GM18526 (cell line): ENCODE data around the gene RUVBL2.
A peak's percentile ranks its signal among the peaks of the same experiment; 100 is the strongest.

Source experiments
- POLR2A ChIP-seq: IDR thresholded peaks from 3 replicates; pipeline ENCODE4 v1.6.1; 2011; ENCODE audit not compliant: insufficient read length; ENCODE audit errors: extremely low read depth

The RUVBL2 gene

DNA sequence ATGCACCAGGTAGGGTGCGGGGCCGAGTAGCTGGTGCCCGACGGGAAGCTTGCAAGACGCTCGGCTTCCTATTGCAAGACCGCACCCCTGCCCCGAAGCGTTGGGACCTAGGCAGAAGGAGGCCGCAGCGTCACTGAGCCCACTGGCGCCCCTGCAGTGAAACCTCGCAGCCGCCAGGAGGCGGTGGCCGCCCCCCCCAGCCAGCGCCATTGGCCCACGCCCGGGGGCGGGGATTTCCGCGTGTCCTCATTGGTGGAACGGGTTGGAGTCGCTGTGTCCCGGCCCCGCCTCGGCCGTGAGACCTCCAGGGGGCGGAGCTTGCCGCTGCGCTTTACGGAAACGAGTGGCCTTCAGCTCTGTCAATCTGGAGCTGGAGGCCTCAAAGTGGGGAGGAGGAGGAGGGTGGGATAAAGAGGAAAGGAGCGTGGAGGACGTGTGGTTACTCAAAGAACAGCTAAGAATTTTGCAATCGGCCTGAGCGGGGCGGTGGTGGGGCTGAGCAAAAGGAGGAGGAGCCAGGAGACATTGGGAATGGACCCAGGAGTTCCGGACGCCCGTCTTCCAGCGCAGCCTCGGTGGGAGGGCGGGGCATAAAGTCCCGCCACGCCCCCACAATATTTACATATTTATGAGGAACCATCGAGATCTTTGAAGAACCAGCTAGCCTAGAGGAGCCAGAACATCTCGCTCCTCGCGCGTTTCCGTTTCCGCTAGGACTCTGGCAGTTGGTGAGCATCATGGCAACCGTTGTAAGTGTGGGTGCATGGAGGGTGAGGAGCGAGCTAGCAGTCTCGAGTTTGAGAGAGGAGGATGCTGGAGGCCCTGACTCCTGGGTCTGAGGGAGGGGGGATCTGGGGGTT is at the start of gene RUVBL2, which contains the start of gene GYS1:
Gene RUVBL2, plus strand, starts transcription at position 713 of the 860 bp plus-strand sequence. Its CDS starts 25 bp downstream, at position 738.
Gene GYS1, minus strand, starts transcription at position 135 of the 860 bp plus-strand sequence. CDS start 197 bp downstream, outside the sequence.
- peak; percentile 89 for TF ChIP-seq POLR2A

DNA sequence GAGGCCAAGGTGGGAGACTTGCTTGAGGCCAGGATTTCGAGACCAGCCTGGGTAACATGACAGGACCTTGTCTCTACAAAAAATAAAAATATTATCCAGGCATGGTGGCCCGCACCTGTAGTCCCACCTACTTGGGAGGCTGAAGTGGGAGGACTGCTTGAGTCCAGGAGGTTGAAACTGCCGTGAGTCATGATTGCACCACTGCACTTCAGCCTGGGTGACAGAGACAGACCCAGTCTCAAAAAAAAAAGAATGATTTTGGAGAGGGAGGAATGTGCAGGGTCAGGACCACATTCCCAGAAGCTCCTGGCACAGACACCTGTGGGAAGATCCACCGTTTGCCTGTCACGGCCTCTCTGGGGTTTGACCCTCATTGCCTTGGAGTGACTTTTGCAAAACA is 48.3 kb upstream of the RUVBL2 start:
- no peak for TF ChIP-seq POLR2A

DNA sequence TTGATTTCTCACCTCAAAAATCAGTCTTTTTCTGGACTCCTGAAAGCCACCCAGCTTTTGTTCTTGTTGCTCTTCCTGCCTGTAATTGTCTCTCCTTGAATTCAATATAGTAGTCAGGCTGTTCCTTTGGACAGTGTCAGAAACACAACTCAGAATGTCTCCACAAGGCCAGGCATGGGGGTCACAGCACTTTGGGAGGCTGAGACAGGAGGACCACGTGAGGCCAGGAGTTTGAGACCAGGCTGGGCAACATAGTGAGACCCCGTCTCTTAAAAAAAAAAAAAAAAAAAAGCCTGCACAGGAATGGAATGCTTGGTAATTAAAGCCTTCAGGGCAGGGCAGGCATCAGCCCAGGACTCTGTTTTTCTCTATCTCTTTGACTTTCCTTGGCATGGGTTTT is 47.9 kb upstream of the RUVBL2 start:
- TF ChIP-seq POLR2A: no peak

DNA sequence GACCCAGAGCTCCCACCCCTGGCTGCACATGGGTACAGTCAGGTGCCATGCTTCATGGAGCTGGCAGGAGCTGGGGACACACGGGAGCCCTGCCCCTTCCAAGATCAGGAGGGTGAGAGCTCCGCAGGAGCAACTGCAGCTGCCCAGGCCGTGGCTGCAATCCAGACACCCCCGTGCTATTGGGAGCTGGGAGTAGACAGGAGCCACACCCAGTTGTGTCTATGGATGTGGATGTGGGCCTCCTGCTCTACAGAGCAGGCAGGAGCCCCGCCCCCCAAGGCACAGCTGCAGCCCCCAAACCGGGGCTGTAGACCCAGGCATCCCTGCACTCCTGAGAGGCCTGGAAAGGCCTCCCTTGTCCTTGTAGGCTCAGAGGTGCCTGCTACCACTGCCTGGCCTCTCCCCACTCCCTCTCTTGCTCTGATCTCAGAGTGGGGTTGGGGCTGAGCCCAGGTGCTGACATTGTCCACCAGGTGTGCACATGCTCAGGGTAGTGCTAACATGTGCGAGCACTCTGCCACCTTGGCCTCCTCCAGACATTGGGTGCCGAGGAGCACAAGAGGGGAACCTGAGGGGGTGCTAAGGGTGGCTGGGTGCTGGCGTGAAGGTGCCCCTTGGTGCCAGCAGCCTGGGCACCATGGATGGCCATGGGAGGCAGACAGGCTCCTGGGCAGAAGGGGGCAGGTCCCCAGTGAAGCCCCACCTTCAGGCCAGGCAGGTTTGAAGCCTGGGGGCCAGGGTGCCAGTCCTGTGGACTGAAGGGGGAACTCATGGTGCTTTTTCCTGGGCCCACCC is 47.0 kb upstream of the RUVBL2 start:
- no peak for TF ChIP-seq POLR2A

DNA sequence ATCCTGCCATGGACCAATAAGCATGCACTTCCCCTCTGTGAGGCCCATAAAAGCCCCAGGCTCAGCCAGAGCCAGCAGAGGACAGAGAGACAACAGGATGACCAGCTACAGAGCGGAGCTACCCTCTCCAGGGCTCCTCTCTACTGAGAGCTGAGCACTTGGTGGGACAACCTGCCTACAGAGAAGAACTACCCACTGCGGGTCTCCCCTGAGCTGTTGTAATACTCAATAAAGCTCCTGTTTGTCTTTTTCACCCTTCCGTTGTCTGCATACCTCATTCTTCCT is 46.5 kb upstream of the RUVBL2 start:
- TF ChIP-seq POLR2A: no peak

DNA sequence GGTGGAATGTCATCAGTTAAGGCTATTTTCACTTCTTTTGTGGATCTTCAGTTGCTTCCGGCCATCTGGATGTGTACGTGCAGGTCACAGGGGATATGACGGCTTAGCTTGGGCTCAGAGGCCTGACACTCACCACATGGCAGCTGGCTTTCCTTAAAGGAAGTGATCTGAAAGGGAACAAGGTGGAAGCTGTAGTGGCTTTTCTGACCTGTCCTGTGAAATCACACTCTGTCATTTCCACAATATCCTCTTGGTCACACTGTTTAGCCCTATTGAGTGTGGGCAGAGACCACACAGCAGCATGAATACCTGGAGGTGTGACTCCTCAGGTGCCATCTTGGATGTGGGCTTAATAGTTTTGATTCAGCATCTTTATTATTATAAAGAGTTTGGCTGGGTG is 43.5 kb upstream of the RUVBL2 start:
- no peak for TF ChIP-seq POLR2A

DNA sequence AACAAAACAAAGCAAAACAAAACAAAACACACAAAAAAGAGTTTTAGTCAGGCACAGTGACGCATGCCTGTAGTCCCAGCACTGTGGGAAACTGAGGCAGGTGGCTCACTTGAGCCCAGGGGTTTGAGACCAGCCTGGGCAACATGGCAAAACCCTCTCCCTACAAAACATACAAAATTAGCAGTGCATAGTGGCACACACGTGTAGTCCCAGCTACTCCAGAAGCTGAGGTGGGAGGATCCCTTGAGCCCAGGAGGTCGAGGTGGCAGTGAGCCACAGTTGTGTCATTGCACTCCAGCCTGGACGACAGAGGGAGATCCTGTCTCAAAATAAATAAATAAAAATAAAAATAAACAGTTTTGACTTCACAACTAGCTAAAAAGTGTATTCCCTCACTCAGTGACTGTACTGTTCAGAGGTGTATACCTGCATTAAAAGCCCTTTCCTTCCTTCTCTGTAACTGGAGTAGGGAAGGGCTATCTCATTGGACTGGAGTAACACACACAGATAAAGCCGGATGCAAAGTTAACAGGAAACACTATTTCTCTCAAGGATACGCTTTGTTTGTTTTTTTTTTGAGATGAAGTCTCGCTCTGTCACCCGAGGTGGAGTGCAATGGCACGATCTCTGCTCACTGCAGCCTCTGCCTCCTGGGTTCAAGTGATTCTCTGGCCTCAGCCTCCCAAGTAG is 42.7 kb upstream of the RUVBL2 start:
- TF ChIP-seq POLR2A: no peak

DNA sequence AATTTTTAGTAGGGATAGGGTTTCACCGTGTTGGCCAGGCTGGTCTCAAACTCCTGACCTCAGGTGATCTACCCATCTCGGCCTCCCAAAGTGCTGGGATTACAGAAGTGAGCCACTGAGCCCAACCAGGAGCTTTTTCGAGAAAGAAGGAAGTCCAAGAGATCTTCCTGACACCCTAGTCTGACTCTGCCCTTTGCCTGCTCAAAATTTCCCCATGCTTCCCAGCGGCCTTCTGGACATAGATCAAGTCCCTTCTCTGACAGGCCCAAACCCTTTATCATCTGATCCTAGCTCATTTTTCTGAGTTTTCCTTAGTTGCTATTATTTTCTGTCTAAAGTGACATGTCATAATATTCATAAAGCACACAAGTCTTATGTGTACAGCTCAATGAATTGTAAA is 40.5 kb upstream of the RUVBL2 start:
- TF ChIP-seq POLR2A: no peak

DNA sequence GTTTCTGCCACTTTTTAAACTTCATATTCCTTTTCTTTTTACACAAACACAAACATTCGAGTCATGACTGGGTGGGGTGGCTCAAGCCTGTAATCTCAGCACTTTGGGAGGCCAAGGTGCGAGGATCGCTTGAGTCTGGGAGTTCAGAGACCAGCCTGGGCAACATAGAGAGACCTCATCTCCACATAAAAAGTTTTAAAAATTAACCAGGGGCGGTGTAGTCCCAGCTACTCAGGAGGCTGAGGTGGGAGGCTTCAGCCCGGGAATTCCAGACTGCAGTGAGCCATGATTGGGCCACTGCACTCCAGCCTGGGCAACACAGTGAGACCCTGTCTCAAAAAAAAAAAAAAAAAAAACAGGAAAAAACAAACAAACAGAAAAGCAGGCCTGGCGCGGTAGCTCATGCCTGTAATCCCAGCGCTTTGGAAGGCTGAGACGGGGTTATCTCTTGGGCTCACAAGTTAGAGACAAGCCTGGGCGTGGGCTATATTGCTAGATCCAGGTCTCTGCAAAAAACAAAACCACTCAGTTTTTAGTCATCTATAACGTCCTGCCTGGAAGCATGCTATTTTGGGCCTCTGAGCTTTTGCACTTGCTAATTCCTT is 39.6 kb upstream of the RUVBL2 start:
- TF ChIP-seq POLR2A: no peak

DNA sequence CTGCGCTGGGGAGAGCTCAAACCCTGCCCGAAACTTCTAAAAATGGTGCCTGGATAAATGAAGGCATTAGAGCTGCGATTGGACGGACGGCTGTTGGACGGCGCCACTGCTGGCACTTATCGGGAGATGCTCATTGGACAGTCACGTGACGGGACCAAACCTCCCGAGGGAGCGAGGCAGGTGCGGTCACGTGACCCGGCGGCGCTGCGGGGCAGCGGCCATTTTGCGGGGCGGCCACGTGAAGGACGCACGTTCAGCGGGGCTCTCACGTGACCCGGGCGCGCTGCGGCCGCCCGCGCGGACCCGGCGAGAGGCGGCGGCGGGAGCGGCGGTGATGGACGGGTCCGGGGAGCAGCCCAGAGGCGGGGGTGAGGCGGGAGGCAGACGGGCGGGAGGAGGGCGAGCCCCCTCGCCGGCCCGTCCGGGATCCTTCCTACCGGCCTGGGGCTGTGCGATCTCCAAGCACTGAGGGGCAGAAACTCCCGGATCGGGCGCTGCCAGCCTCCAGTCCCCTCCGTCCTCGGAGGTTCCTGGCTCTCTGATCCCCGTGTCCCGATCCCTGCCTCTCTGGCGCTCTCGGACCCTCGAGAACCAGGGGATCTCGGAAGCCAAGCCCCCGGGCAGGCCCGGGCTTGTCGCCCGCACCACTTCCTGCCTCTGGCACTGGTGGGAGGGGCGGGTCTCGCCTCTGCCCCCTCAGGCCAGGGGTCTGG is 38.9 kb upstream of the RUVBL2 start, which contains the start of gene BAX:
Gene BAX, plus strand, starts transcription at position 281 of the 713 bp plus-strand sequence. Its CDS starts 54 bp downstream, at position 335.
- peak; percentile 82 for TF ChIP-seq POLR2A

DNA sequence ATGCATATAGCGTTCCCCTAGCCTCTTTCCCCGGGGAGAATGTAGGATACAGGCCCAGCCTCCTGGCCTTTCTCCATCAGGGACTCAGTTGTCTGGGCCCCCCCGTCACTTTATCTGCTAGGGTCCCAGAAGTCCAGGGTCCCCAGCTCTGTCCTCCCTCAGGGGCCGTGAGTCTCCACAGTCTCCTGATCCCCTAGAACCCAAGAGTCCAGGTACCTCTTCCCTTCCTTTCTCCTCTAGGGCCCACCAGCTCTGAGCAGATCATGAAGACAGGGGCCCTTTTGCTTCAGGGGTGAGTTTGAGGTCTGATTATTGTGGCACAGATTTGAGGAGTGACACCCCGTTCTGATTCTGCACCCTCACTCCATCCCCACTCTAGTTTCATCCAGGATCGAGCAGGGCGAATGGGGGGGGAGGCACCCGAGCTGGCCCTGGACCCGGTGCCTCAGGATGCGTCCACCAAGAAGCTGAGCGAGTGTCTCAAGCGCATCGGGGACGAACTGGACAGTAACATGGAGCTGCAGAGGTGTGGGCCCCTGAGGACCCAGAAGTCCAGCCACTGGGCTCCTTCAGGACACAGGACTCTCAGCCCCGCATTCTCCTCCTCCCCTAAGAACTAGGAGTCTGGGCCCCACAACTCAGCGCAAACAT is 38.3 kb upstream of the RUVBL2 start:
- no peak for TF ChIP-seq POLR2A

DNA sequence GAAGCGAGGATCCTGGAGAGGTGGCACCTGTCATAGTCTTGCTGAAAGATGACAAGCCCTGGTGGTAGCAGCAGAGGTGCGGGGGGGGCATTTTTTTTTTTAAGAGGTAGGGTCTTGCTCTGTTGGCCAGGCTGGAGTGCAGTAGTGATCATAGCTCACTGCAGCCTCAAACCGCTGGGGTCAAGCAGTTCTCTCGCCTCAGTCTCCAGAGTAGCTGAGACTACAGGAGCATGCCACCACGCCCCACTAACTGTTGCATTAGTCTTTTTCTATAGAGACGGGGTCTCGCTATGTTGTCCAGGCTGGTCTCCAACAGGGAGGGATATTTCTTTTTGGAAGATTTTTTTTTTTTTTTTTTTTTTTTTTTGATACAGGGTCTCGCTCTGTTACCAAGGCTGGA is 35.7 kb upstream of the RUVBL2 start:
- TF ChIP-seq POLR2A: no peak

DNA sequence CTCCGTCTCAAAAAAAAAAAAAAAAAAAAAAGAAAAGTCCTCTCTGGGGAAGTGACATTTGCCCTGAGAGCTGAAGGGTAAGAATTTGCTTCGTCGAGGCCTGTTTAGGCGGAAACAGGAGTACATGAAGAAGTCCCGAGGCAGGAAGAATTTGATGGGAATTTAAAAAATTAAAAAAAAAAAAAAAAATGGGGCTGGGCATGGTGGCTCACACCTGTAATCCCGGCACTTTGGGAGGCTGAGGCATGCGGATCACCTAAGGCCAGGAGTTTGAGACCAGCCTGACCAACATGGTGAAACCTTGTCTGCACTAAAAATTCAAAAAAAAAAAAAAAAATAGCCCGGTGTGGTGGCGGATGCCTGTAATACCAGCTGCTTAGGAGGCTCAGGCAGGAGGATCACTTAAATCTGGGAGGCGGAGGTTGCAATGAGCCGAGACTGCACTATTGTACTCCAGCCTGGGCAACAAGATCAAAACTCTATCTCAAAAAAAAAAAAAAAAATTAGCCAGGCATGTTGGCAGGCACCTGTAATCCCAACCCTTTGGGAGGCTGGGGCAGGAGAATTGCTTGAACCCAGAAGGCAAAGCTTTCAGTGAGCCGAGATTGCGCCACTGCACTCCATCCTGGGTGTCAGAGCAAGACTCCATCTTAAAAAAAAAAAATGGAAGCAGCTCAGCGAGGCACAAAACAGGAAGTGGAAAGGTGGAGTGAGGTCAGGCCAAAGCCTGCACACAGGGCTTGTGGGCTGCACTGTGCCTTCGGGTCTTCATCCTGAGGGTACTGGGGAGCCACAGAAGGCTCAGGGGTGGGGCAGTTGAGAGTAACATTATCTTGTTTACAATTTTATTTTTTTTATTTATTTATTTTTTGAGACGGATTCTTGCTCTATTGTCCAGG is 34.1 kb upstream of the RUVBL2 start:
- TF ChIP-seq POLR2A: no peak
